Measurements from ENCODE around the gene MAP7. TPM values are rescaled to one million over a fixed set of nuclear protein-coding genes. Genes with fewer than 3 reads are reported as not detected.
"Not testable (repeated sequence)": the region's sequence is repeated elsewhere in the genome, so short reads cannot be mapped to it uniquely, and the experiment has no call there.

Gene MAP7
- total RNA-seq, 1 donor from 2014 or later, result 0.77 TPM

DNA sequence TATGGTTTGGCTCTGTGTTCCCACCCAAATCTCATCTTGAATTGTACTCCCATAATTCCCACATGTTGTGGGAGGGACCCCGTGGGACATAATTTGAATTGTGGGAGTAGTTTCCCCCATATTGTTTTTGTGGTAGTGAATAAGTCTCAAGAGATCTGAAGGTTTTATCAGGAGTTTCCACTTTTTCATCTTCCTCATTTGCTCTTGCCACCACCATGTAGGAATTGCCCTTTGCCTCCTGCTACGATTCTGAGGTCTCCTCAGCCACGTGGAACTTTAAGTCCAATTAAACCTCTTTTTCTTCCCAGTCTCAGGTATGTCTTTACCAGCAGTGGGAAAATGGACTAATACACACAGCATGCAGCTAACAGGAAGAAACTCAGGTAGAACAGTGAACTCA is 151.8 kb downstream of the MAP7 start:
- no peak overlapping the region for H3K4me3 Mint-ChIP-seq (ENCODE audit: unreplicated experiment)
- no peaks in the 10 kb centered on the region for H3K4me1 Mint-ChIP-seq (ENCODE audit: low read depth)
- H3K9me3 Mint-ChIP-seq (ENCODE audit: low read depth), result peaks cover 4% of the 10 kb centered on the region
- peaks cover 6% of the 10 kb centered on the region for H3K27me3 Mint-ChIP-seq (ENCODE audit: low read depth)
- no peak for DNase-seq (ENCODE audit: low spot score)
- H3K27ac Mint-ChIP-seq (ENCODE audit: unreplicated experiment), result no peak overlapping the region
- TF ChIP-seq, protein P1, sequence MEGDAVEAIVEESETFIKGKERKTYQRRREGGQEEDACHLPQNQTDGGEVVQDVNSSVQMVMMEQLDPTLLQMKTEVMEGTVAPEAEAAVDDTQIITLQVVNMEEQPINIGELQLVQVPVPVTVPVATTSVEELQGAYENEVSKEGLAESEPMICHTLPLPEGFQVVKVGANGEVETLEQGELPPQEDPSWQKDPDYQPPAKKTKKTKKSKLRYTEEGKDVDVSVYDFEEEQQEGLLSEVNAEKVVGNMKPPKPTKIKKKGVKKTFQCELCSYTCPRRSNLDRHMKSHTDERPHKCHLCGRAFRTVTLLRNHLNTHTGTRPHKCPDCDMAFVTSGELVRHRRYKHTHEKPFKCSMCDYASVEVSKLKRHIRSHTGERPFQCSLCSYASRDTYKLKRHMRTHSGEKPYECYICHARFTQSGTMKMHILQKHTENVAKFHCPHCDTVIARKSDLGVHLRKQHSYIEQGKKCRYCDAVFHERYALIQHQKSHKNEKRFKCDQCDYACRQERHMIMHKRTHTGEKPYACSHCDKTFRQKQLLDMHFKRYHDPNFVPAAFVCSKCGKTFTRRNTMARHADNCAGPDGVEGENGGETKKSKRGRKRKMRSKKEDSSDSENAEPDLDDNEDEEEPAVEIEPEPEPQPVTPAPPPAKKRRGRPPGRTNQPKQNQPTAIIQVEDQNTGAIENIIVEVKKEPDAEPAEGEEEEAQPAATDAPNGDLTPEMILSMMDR (IDR thresholded peaks at IDR 0.05), result no peak
- H3K36me3 Mint-ChIP-seq (ENCODE audit: low read depth), result peaks cover 1% of the 10 kb centered on the region

DNA sequence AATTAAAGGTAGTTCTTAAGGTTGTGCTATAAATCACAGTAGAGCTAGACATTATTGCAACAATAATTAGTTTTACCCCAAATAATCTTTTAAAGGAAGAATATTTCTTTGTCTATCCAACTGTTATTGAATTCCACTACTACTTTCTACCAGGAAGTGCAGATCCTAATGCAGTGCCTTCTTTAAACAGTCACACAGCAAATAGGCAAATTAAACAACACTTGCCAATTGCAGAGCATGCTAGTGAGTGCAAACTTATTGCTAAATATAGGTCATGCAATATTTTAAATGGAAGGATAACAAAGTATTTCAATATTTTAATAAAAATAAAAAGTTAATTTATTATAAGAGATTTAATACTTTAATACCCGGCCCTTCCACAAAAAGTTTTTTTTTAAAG is 153.3 kb downstream of the MAP7 start:
- Mint-ChIP-seq H3K27ac (ENCODE audit: unreplicated experiment) (no peak overlapping the region), H3K9me3 (ENCODE audit: low read depth) (peaks cover 2% of the 10 kb centered on the region), H3K36me3 (ENCODE audit: low read depth) (no peaks in the 10 kb centered on the region), H3K4me1 (ENCODE audit: low read depth) (no peaks in the 10 kb centered on the region), H3K27me3 (ENCODE audit: low read depth) (peaks cover 6% of the 10 kb centered on the region), H3K4me3 (ENCODE audit: unreplicated experiment) (no peak overlapping the region)
- DNase-seq (ENCODE audit: low spot score), result no peak
- TF ChIP-seq, protein P1 (IDR thresholded peaks at IDR 0.05), result no peak

DNA sequence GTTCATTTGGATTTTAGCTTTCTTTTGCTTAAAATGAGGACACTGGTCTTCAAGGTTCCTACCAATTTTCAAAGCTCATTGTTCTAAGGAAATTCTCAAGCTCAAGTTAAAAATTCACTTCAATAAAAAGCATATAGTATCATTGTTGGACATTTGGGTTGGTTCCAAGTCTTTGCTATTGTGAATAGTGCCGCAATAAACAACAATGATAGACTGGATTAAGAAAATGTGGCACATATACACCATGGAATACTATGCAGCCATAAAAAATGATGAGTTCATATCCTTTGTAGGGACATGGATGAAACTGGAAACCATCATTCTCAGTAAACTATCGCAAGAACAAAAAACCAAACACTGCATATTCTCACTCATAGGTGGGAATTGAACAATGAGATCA is 159.3 kb downstream of the MAP7 start:
- not testable (repeated sequence) for DNase-seq (ENCODE audit: low spot score); H3K4me1 Mint-ChIP-seq (ENCODE audit: low read depth); H3K4me3 Mint-ChIP-seq (ENCODE audit: unreplicated experiment); H3K27me3 Mint-ChIP-seq (ENCODE audit: low read depth); H3K9me3 Mint-ChIP-seq (ENCODE audit: low read depth); H3K36me3 Mint-ChIP-seq (ENCODE audit: low read depth); H3K27ac Mint-ChIP-seq (ENCODE audit: unreplicated experiment)

DNA sequence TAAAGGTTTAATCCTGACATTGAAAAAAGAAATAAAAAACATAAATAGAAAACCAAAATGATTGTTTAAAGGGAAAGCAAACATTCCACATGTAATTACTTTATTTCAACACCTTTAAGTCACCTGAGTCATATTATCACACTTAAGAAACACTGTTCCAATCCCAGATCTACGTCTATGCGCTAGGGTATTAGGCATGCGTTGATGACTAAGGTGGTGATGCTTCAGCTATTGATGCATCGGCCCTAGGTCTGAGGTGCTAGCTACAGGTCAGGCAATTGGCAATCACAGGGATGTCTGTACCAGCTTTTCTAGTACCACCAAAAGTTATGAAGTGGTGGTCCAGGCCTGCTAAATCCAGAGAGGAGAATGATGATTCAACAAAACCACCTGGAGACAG is 162.9 kb downstream of the MAP7 start:
- no peak overlapping the region for H3K4me3 Mint-ChIP-seq (ENCODE audit: unreplicated experiment)
- H3K27me3 Mint-ChIP-seq (ENCODE audit: low read depth), result no peaks in the 10 kb centered on the region
- H3K36me3 Mint-ChIP-seq (ENCODE audit: low read depth), result no peaks in the 10 kb centered on the region
- TF ChIP-seq, protein P1 (IDR thresholded peaks at IDR 0.05), result no peak
- no peaks in the 10 kb centered on the region for H3K9me3 Mint-ChIP-seq (ENCODE audit: low read depth)
- DNase-seq (ENCODE audit: low spot score), result no peak
- H3K4me1 Mint-ChIP-seq (ENCODE audit: low read depth), result no peaks in the 10 kb centered on the region
- no peak overlapping the region for H3K27ac Mint-ChIP-seq (ENCODE audit: unreplicated experiment)

DNA sequence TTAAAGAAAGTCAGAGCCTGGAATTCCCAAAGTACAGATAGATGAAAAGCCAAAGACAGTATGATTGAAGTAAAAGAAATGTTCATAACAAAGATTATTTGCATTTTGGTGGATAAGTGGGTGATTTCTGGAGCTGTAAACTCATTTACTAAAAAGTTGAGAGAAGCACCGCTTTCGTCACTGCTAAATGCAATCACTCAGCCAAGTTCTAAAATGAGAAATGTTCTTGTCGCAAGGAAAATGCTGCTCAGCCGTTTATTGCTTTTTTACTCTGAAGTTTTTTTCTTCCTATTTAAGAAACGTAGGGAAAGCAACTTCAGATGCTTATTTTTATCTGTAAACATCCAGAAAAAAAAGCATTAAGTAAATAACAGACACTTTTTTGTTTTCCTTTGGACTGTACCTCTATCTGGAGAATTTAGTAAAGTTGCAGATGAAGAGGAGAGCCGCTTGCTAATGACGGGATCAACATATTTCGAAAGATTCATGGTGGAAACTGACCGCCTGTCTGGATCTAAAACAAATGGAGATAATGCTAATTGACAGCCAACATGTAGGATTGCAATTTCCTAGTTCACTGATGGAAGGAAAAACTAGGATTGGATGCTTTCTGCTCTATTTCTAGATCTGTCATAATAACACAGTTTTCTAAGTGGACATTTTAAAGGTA is 166.8 kb downstream of the MAP7 start:
- H3K9me3 Mint-ChIP-seq (ENCODE audit: low read depth), result no peaks in the 10 kb centered on the region
- TF ChIP-seq, protein P1 (IDR thresholded peaks at IDR 0.05), result no peak
- DNase-seq (ENCODE audit: low spot score), result no peak
- no peak overlapping the region for H3K4me3 Mint-ChIP-seq (ENCODE audit: unreplicated experiment)
- H3K4me1 Mint-ChIP-seq (ENCODE audit: low read depth), result no peaks in the 10 kb centered on the region
- no peaks in the 10 kb centered on the region for H3K27me3 Mint-ChIP-seq (ENCODE audit: low read depth)
- H3K36me3 Mint-ChIP-seq (ENCODE audit: low read depth), result no peaks in the 10 kb centered on the region
- H3K27ac Mint-ChIP-seq (ENCODE audit: unreplicated experiment), result no peak overlapping the region

DNA sequence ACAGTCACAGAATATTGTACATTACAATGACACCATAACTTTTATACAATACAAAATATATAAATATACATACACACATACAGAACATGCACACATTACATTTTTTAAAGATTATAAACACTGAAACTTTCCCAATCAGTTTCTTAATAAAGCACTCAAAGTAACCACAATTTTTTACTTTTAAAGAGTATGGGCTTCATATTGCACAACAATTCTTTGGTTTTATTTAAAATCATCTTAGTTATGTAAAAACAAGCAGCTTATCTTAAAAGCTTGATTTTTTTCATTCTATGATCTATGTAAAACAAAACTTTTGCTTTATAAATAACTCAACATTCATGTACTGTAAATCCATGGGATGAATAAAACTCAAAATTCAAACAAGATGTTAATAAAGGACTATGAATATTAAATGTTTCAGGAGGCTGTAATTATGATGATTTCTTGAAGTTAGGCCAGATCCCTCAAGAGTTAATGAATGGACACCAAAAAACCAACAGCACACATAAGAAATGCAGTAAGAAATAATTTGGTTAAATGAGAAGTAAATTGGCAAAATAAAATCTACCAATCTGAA is 167.5 kb downstream of the MAP7 start:
- Mint-ChIP-seq H3K36me3 (ENCODE audit: low read depth) (no peaks in the 10 kb centered on the region), H3K9me3 (ENCODE audit: low read depth) (no peaks in the 10 kb centered on the region), H3K4me1 (ENCODE audit: low read depth) (no peaks in the 10 kb centered on the region), H3K27me3 (ENCODE audit: low read depth) (peaks cover 2% of the 10 kb centered on the region), H3K4me3 (ENCODE audit: unreplicated experiment) (no peak overlapping the region), H3K27ac (ENCODE audit: unreplicated experiment) (no peak overlapping the region)
- TF ChIP-seq, protein P1 (IDR thresholded peaks at IDR 0.05), result no peak
- DNase-seq (ENCODE audit: low spot score), result no peak
